ENCODE data around the gene DHX30.

DNA sequence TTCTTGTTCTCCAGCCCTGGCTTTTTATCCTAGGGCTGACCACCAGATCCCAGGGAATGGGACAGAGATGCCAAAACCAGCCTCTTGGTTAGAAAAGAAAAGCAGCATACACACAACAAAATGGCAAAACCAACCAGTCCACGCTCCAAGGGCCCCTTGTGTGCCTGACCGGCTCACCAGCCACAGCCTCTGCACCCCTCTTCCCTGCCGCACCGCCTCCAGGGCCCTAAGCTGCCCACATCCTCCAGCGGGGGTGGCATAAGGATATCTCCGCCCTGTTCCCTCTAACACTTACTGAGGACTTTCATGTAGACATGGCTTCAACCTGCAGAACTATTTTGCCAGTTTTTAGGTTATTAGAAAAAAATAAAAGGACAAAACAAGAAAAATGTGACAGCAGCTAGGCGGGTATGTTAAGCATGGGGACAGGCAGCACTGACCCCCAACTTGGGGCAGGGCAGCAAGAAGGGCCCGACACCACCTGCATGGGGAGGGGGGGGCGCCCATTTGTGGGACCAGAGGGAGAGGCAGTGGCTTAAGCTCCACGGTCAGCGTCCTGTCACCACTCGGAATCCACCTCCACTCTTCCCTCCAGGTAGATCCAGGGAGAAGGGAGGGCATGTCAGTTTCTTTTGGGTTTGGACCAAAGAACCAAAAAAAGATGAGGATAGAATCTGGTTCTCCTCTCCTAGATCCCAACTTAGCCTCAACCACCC, 49.1 kb downstream of the DHX30 start:
- TF ChIP-seq TAF1 (IDR thresholded peaks at IDR 0.05; ENCODE audit: borderline replicate concordance, low read depth, low read length) (no peak), EP300 (IDR thresholded peaks at IDR 0.05; ENCODE audit: borderline replicate concordance in 1 of 2, low read depth in 1 of 2, low read length in 1 of 2) (no peak), NRF1 (IDR thresholded peaks at IDR 0.05; ENCODE audit: low read depth, low read length) (no peak)
